Activated T-helper 17 cell treated with anti-CD3 and anti-CD28 coated beads, Interleukin-2, amount 50 U/mL, for 72 hours (primary cell): ENCODE data around the gene CCDC187. TPM values are rescaled to one million over a fixed set of nuclear protein-coding genes. Genes with fewer than 3 reads are reported as not detected.
"Not testable (repeated sequence)": the region's sequence is repeated elsewhere in the genome, so short reads cannot be mapped to it uniquely, and the experiment has no call there.

Experiments used
- ATAC-seq: fragments of 150-1000 bp; cut with Tn5 transposase; replicated peaks from 2 replicates; pipeline ENCODE4 v1.10.0; 2021; ENCODE audit warnings: mild to moderate bottlenecking, moderate library complexity
- H3K27ac Mint-ChIP-seq: one replicate; pipeline ENCODE4 v1.8.0; 2022; ENCODE audit warnings: mixed read lengths
- H3K27me3 Mint-ChIP-seq: one replicate; pipeline ENCODE4 v1.8.0; 2022; ENCODE audit warnings: mixed read lengths
- H3K36me3 Mint-ChIP-seq: one replicate; pipeline ENCODE4 v1.8.0; 2022; ENCODE audit warnings: low read depth, mild to moderate bottlenecking, mixed read lengths
- H3K4me1 Mint-ChIP-seq: one replicate; pipeline ENCODE4 v1.8.0; 2022; ENCODE audit warnings: mixed read lengths
- H3K4me3 Mint-ChIP-seq: one replicate; pipeline ENCODE4 v1.8.0; 2022; ENCODE audit warnings: mild to moderate bottlenecking, mixed read lengths
- H3K9me3 Mint-ChIP-seq: one replicate; pipeline ENCODE4 v1.8.0; 2022; ENCODE audit warnings: mixed read lengths
- total RNA-seq, 2 donors: library from RNA; stranded (reverse); gene quantifications; one replicate each; pipeline ENCODE4 v1.2.3, GENCODE V29; 2022

The CCDC187 gene
- total RNA-seq = under 1 TPM in 1 of 2 donors, not detected in 1; 0.02 TPM

GRCh38 chr9:136303825-136304416 is at the start of gene CCDC187:
CCDC187 (minus strand) TSS chr9:136304094; CDS start chr9:136303830, 264 bp downstream.
- H3K4me1 Mint-ChIP-seq = no peaks in the 10 kb centered on the region
- no peak within 1 kb of the TSS for H3K4me3 Mint-ChIP-seq
- peaks cover 3% of the 10 kb centered on the region for H3K27me3 Mint-ChIP-seq
- H3K27ac Mint-ChIP-seq = no peak within 1 kb of the TSS
- ATAC-seq = no peak
- H3K9me3 Mint-ChIP-seq = no peaks in the 10 kb centered on the region
- H3K36me3 Mint-ChIP-seq = no peaks in the 10 kb centered on the region

- Mint-ChIP-seq H3K9me3 (no peaks in the 10 kb centered on the region), H3K27ac (no peak overlapping the region), H3K4me3 (no peak overlapping the region), H3K36me3 (no peaks in the 10 kb centered on the region), H3K4me1 (no peaks in the 10 kb centered on the region), H3K27me3 (no peaks in the 10 kb centered on the region)
- no peak for ATAC-seq
Observed at GRCh38 chr9:136353088-136353487, 49.2 kb upstream of the CCDC187 start.

GRCh38 chr9:136352682-136353081 is 48.8 kb upstream of the CCDC187 start:
- Mint-ChIP-seq H3K36me3 (no peaks in the 10 kb centered on the region), H3K4me3 (no peak overlapping the region), H3K9me3 (no peaks in the 10 kb centered on the region), H3K27ac (no peak overlapping the region), H3K4me1 (no peaks in the 10 kb centered on the region), H3K27me3 (no peaks in the 10 kb centered on the region)
- no peak for ATAC-seq

- H3K4me1 Mint-ChIP-seq, H3K27ac Mint-ChIP-seq, ATAC-seq, H3K4me3 Mint-ChIP-seq, H3K27me3 Mint-ChIP-seq, H3K9me3 Mint-ChIP-seq, H3K36me3 Mint-ChIP-seq: not testable (repeated sequence)
Observed at GRCh38 chr9:136351868-136352267, 48.0 kb upstream of the CCDC187 start.

- no peak overlapping the region for H3K4me3 Mint-ChIP-seq
- no peak overlapping the region for H3K27ac Mint-ChIP-seq
- H3K4me1 Mint-ChIP-seq = no peaks in the 10 kb centered on the region
- ATAC-seq = no peak
- H3K27me3 Mint-ChIP-seq = no peaks in the 10 kb centered on the region
- H3K36me3 Mint-ChIP-seq = no peaks in the 10 kb centered on the region
- no peaks in the 10 kb centered on the region for H3K9me3 Mint-ChIP-seq
Observed at GRCh38 chr9:136351252-136351800, 47.4 kb upstream of the CCDC187 start.

- Mint-ChIP-seq H3K9me3 (no peaks in the 10 kb centered on the region), H3K27me3 (no peaks in the 10 kb centered on the region), H3K27ac (no peak overlapping the region), H3K4me1 (no peaks in the 10 kb centered on the region), H3K4me3 (no peak overlapping the region), H3K36me3 (no peaks in the 10 kb centered on the region)
- ATAC-seq = no peak
Observed at GRCh38 chr9:136349546-136349945, 45.7 kb upstream of the CCDC187 start.

- Mint-ChIP-seq H3K36me3 (no peaks in the 10 kb centered on the region), H3K27me3 (no peaks in the 10 kb centered on the region), H3K27ac (no peak overlapping the region), H3K4me3 (no peak overlapping the region), H3K4me1 (no peaks in the 10 kb centered on the region), H3K9me3 (no peaks in the 10 kb centered on the region)
- ATAC-seq = no peak
Observed at GRCh38 chr9:136348691-136349090, 44.8 kb upstream of the CCDC187 start.

- H3K27ac Mint-ChIP-seq = no peak overlapping the region
- H3K4me3 Mint-ChIP-seq = no peak overlapping the region
- H3K9me3 Mint-ChIP-seq = no peaks in the 10 kb centered on the region
- no peak for ATAC-seq
- no peaks in the 10 kb centered on the region for H3K27me3 Mint-ChIP-seq
- H3K4me1 Mint-ChIP-seq = no peaks in the 10 kb centered on the region
- no peaks in the 10 kb centered on the region for H3K36me3 Mint-ChIP-seq
Observed at GRCh38 chr9:136347472-136348256, 43.8 kb upstream of the CCDC187 start.

- no peak for ATAC-seq
- H3K4me1 Mint-ChIP-seq = no peaks in the 10 kb centered on the region
- no peak overlapping the region for H3K4me3 Mint-ChIP-seq
- no peaks in the 10 kb centered on the region for H3K9me3 Mint-ChIP-seq
- H3K27ac Mint-ChIP-seq = no peak overlapping the region
- H3K36me3 Mint-ChIP-seq = no peaks in the 10 kb centered on the region
- no peaks in the 10 kb centered on the region for H3K27me3 Mint-ChIP-seq
Observed at GRCh38 chr9:136346927-136347465, 43.1 kb upstream of the CCDC187 start.

GRCh38 chr9:136346157-136346481 is 42.2 kb upstream of the CCDC187 start:
- no peaks in the 10 kb centered on the region for H3K27me3 Mint-ChIP-seq
- no peaks in the 10 kb centered on the region for H3K9me3 Mint-ChIP-seq
- H3K4me1 Mint-ChIP-seq = no peaks in the 10 kb centered on the region
- no peak overlapping the region for H3K27ac Mint-ChIP-seq
- no peak overlapping the region for H3K4me3 Mint-ChIP-seq
- ATAC-seq = no peak
- no peaks in the 10 kb centered on the region for H3K36me3 Mint-ChIP-seq

- H3K27ac Mint-ChIP-seq = no peak overlapping the region
- H3K4me3 Mint-ChIP-seq = no peak overlapping the region
- no peaks in the 10 kb centered on the region for H3K4me1 Mint-ChIP-seq
- no peaks in the 10 kb centered on the region for H3K36me3 Mint-ChIP-seq
- no peaks in the 10 kb centered on the region for H3K9me3 Mint-ChIP-seq
- ATAC-seq = no peak
- H3K27me3 Mint-ChIP-seq = no peaks in the 10 kb centered on the region
Observed at GRCh38 chr9:136345281-136346156, 41.6 kb upstream of the CCDC187 start.

GRCh38 chr9:136344544-136345280 is 40.8 kb upstream of the CCDC187 start:
- no peaks in the 10 kb centered on the region for H3K36me3 Mint-ChIP-seq
- no peaks in the 10 kb centered on the region for H3K4me1 Mint-ChIP-seq
- ATAC-seq = no peak
- H3K27me3 Mint-ChIP-seq = no peaks in the 10 kb centered on the region
- H3K4me3 Mint-ChIP-seq = no peak overlapping the region
- H3K9me3 Mint-ChIP-seq = no peaks in the 10 kb centered on the region
- H3K27ac Mint-ChIP-seq = no peak overlapping the region

- Mint-ChIP-seq H3K9me3 (no peaks in the 10 kb centered on the region), H3K27me3 (no peaks in the 10 kb centered on the region), H3K4me1 (no peaks in the 10 kb centered on the region), H3K27ac (no peak overlapping the region), H3K4me3 (no peak overlapping the region), H3K36me3 (no peaks in the 10 kb centered on the region)
- ATAC-seq = no peak
Observed at GRCh38 chr9:136343884-136344269, 40.0 kb upstream of the CCDC187 start.
